Stimulated activated CD4-positive, alpha-beta T cell treated with anti-CD3 and anti-CD28 coated beads, TNF-alpha, amount 100 ng/mL, for 4 hours (primary cell): ENCODE data around the gene PKNOX2.

Experiments used
- DNase-seq, 3 experiments: peaks; one replicate each; pipeline ENCODE4 v3.0.0-alpha.2; 2020; ENCODE audit warnings: low read depth in 3 of 3

The PKNOX2 gene

GRCh38 chr11:125468852-125469251 lies 304.3 kb downstream of the PKNOX2 start:
- no peak for DNase-seq

- no peak for DNase-seq
These were observed 305.8 kb downstream of the PKNOX2 start for GRCh38 chr11:125470355-125470754.

DNA sequence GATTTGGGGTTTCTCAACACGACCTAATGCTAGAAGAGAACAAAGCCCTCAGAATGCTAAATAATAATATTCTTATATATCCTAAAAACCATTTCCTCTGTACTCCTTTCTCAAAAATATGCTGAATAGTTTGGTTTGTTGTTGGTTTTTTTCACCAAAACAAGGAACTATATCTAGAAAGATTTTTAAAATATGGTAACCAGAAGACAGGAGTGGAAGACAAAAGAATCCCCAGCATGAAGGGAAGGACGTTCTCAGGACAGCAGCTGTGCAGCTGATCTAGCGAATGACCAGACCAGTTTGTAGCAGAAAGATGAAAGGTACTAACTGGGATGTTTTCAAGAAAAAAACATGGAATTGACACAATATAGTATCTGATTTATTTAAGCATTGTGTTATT lies 312.2 kb downstream of the PKNOX2 start:
- no peak for DNase-seq

DNA sequence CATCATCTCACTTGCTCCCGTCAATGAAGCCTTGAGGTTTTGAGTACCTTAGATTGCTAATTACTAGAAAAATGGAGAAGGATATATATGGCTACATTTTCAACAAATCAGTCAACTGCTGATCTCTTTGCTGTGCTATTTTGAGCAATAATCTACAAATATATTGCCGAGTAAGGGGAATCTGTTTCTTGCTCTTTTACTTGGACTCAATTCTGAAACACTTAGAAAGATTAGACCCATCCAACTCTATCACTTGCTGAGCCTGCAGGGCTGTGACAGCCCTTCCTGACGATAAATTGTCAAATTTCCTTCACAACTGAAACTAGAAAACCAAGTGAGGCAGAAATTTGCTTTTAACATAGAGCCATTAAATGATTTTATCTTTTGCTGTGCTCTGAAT lies 314.6 kb downstream of the PKNOX2 start:
- DNase-seq: no peak

GRCh38 chr11:125481531-125481930 lies 317.0 kb downstream of the PKNOX2 start:
- DNase-seq: no peak
